Retina (tissue), 1 donor: Measurements from ENCODE around the gene CKS1B.

Experiments used
- DNase-seq: peaks from one replicate; pipeline ENCODE4 v3.0.0-alpha.2; 2016

CKS1B gene

GRCh38 chr1:154974102-154974807, at the start of gene CKS1B:
Gene CKS1B, plus strand, starts transcription at chr1:154974681. Its CDS starts 65 bp downstream, at chr1:154974746.
- peak; percentile 100 for DNase-seq

DNA sequence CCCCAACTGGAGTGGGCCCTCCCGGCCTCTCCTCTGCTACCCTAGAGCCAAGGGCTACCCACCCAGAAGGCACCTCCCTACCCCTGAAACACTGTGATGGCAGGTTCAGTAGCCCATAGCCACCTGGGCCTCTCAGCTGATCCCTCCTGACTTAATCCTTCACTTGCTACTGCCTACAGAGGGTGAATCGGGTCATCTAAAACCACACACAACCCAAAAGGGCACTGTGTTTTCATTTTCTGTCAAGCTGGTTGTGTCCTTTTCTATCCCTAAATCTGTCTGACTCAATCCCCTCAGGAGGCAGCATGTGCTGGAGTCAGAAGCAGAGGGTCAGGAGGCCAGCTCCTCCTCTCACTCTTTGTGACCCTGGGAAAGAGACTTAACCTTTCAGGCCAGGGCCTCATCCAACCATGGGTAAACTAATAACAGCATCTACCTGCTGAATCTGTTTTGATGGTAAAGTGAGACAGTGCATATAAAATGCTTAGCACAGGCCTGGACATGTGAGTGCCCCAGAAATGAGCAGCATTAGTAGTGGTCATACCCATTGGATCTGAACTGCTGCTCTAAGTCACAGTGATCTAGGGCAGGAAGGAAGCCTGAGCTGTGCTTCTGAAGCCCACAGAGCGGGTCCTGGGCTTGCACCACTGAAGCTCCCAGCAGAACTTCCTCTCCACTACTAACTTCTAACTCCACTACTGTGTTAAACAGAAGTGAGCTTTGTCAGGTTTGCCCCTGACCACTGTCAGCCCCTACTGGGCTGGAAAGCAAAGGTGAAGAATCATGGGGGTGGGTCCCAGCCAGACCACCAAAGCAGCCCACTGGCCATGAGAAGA, 48.9 kb upstream of the CKS1B start:
- no peak for DNase-seq

GRCh38 chr1:154926201-154926600, 48.3 kb upstream of the CKS1B start:
- DNase-seq, result no peak

DNA sequence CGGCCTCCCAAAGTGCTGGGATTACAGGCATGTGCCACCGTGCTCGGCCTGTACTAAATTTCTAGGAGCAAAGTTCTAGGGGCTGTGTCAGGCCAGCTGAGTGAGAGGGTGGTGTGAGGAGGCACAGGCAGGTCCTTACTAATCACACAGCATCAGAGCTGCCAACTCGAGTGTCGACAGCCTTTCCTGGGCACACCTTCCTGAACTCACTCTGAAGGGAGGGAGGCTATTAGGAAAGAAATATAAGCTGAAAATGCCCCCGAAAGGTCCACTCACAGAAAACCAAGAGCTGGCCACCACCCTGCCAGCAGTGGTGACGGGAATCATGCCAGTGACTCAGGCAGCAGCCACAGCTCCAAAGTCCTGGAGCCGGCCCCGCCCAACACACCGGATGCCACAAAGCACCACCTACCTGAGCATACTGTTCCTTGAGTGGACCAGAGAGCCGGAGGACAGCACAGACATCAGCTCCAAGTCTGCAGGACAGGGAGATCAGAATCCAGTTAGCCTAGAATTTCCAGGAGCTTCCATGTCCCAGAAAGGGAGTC, 42.5 kb upstream of the CKS1B start:
- DNase-seq, result no peak

DNA sequence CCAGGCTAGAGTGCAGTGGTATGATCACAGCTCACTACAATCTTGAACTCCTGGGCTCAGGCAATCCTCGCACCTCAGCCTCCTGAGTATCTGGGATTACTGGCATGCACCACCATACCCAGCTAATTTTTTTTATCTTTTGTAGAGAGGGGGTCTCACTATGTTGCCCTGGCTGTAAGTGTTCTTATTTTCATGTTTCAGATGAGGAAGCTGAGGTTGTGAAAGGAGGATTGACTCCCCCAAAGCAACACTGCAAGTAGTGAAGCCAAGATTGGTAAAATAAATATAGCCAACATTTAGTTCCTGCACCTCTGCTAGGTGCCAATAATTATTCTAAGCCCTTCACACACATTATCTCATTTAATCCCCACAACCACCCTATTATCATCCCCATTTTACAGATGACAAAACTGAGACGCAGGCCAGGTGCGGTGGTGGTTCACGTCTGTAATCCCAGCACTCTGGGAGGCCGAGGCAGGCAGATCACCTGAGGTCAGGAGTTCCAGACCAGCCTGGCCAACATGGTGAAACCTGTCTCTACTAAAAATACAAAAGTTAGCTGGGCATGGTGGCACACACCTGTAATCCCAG, 40.0 kb upstream of the CKS1B start:
- no peak for DNase-seq

- DNase-seq, result peak; percentile 32
Observed at GRCh38 chr1:154935749-154936554, 38.5 kb upstream of the CKS1B start.

GRCh38 chr1:154936555-154937084, 37.9 kb upstream of the CKS1B start, which contains the start of gene PMVK:
Gene PMVK, minus strand, starts transcription at chr1:154936719. Its CDS starts 34 bp downstream, at chr1:154936685.
- peak; percentile 100 for DNase-seq

- peak; percentile 99 for DNase-seq
Observed at GRCh38 chr1:154937085-154937987, 37.1 kb upstream of the CKS1B start.

DNA sequence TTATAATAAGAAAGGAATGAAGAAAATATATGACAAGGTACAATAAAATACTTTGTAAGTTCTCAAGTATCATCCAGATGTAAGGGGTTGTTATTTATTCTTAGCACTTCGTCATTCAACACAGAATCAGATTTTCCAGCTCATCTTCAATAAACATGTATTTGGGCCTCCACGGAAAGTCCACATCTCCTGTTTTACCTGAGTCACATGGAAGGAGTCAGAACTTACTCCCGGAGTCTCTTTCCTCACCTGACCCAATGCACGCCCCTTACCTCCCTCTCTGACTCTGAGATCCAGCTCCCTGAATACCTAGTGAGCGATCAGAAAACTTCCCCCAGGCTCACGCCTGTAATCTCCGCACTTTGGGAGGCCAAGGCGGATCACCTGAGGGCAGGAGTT, 36.5 kb upstream of the CKS1B start:
- DNase-seq, result no peak

DNA sequence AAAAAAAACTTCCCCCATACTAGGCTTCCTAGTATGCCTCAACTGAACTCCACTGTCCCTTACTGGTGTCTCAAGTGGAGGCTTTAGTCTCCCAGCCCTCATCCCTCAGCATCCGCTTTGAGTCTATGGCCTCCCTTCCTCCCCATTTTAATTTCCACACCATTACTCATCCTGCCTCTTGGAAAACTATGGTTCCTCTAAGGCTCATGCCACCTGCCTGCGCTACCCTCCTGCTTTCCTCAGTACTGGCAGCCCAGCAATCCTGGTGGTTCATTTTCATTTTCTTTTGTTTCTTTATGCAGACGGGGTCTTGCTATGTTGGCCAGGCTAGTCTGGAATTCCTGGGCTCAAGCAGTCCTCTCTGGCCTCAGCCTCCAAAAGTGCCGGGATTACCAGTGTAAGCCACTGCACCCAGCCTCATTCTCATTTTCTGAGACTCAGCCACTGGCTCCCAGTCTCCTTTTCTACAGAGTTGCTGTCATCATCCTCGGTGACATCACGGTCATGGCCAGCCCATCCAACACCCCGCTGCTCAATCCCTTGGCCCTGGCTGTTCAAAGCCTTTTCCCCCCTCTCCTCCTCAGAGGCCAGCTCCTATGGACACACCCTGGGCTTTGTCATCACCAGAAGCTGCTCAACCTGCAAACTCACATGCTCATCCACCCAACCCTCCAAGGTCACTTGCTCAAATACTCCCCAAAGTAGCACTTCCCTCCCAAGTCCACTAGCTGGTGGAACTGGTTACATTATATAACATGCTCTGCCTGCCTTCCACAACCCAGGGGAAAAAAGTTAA, 35.7 kb upstream of the CKS1B start:
- DNase-seq, result no peak

DNA sequence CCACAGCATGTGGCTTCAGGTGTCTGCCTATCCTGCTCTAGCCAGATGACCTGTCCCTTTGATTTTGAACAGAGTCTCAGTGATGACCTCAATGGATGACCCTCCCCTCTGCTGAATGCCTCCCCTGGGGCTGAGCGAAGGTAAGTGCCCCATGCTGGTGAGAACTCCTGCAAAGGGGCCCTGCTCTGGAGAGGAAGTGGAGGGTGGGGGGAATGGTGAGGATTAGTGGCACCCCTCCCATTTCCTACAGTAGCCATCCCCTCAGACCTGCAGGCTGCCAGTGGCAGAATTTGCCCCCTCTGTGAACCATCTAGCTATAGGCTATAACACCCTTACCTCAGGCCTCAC, 34.3 kb upstream of the CKS1B start:
- no peak for DNase-seq

DNA sequence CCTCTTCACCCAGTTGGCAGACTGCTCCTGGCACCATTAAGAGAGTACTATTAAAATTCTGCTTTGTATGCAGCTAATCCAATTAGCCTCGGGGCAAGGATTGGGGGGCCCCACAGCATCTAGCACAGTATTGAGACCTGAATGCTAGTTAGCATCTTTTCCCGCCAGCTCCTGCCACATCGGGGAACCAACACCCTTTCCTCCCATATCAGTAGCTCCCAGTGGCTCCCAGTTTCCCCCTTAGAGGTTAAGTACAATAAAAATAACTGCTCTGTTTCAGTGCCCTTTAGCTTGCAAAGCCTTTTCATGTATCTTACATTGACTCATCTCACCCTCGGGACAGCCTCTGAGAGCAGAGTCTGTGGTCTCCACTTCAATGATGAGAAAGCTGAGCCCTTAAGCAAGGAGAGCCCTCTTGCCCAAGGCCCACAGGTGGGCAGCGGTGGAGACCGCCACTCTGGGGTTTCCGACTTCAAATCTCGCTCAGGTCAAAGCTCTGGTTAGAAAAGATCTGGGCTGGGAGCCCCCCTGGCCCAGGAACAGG, 33.8 kb upstream of the CKS1B start:
- DNase-seq, result no peak

DNA sequence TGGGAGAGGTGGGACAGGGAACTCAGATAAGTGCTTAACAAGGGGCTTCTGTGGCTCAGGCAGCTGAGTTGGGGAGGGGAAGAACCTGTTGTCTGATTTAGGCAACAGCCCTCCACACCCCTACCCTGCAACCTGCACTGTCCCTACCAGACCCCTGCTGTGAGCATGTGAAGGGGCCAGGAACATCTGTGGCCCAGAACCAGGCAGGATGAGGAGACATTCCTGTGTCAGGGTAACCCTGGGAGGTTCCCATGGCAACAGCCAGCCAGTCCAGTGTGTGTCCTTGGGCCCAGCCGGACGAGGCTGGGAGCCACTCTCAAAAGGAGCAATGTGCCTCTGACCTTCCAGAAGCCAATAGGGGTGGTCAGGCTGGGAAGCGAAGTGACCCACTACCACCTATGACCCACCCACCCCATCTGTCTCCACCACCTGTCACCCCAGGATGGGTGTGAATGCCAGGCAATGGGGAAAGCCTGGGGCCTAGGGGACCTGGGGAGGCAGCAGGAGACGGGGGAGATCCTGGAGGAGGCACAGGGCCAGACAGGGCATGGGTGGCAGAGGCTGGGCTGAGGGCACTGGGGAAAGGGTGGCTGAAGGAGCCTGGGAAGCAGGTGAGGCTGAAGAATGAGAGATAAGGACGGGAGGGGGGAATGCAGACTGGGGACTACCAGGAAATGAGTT, 33.0 kb upstream of the CKS1B start:
- peak; percentile 55 for DNase-seq

- DNase-seq, result peak; percentile 77
Observed at GRCh38 chr1:154943649-154944400, 30.7 kb upstream of the CKS1B start.

- no peak for DNase-seq
Observed at GRCh38 chr1:154944401-154945159, 29.9 kb upstream of the CKS1B start.

GRCh38 chr1:154945160-154945961, 29.1 kb upstream of the CKS1B start:
- no peak for DNase-seq
